CD4-positive, alpha-beta T cell treated with Interferon gamma for 1 hour (primary cell): ENCODE measurements around the gene TERC.

Experiments
- DNase-seq: peaks from one replicate; pipeline ENCODE4 v3.0.0-alpha.2; 2020

Gene TERC

GRCh38 chr3:169764882-169765612 is at the start of gene TERC:
Gene TERC, minus strand, starts transcription at chr3:169765060.
- peak; percentile 95 for DNase-seq

GRCh38 chr3:169813757-169814517 is 49.1 kb upstream of the TERC start:
- DNase-seq = peak; percentile 84

GRCh38 chr3:169813278-169813677 is 48.4 kb upstream of the TERC start:
- DNase-seq = no peak

- DNase-seq = peak; percentile 69
Observed at GRCh38 chr3:169812332-169813235, 47.7 kb upstream of the TERC start, which contains the start of the genes LRRC34 and LRRIQ4. Gene LRRC34, minus strand, starts transcription at chr3:169812904. Its CDS starts 356 bp downstream, at chr3:169812548. Gene LRRIQ4, plus strand, starts transcription at chr3:169812870. Its CDS starts 9,052 bp downstream, at chr3:169821922.

GRCh38 chr3:169811631-169812331 is 46.9 kb upstream of the TERC start:
- no peak for DNase-seq

GRCh38 chr3:169809230-169809795 is 44.5 kb upstream of the TERC start:
- no peak for DNase-seq

- DNase-seq = no peak
Observed at GRCh38 chr3:169804681-169805080, 39.8 kb upstream of the TERC start.

GRCh38 chr3:169792359-169792758 is 27.5 kb upstream of the TERC start:
- no peak for DNase-seq

DNA sequence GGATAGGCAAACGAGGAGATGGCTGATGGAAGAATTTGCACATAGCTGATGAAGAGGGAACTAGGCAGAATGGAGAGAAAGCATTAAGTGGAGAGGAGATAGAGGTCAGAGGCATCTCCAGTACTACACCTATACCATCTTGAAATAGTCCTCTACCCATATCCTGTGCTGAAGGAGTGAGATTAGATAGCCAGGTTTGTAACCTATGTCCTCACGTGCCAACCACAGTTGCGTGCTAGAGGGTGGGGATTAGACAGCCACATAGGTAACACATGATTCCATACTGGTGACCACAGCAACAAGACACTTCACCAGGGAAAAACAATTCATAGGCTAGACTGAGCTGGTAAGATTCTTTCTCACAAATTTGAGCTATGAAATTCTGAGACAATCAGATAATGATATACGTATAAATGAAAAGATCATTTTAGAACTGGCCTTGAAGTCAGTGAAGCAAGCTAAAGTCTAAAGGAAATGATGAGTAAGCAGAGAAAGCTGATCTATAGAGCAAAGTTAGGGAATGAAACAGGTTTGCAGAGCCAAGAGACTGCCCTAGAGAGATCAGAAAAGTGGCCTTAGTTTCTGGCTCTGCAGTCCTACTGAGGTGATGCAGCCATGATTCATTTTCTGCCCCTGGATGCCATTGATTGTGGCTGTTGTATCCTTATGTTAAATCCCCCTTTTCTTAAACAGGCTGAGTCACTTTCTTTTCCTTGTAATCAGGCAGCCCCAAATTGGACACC is 26.0 kb upstream of the TERC start:
- no peak for DNase-seq

DNA sequence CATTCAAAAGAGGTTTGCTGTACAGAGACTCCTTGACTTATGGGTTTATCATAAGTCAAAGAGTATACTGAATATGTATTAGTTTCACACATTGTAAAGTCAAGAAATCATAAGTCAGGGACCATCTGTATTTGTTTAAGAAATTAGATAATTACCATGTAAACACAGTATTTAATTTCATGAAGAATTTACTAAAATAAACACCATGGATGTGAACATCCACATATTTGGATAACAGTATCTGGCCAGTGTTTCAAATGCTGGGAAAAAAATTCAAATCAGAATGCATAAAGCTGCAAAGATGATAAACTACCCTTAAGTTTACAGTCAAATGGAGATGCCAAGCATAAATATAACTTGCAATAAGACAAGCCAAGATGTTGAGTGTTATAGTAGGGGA is 25.4 kb upstream of the TERC start:
- no peak for DNase-seq

- no peak for DNase-seq
Observed at GRCh38 chr3:169787791-169788190, 22.9 kb upstream of the TERC start.

DNA sequence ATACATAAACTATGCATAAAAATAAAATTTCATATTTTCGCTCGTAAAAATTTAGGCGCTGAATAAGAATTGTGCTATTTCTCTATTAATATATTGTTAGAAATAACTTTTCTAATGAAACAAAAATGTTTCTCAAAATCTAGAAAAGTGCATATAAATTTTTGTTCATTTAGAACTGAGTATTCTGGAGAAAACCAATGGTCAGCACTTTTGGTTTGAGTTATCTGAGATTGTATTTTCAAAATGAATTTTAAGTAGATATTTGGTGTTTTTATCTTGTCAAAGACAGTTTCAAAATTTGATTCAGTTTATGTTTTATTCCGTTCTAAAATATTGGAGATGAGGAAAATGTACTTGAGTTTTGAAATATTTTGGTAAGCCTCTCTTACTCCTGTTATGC is 22.3 kb upstream of the TERC start:
- DNase-seq = no peak

DNA sequence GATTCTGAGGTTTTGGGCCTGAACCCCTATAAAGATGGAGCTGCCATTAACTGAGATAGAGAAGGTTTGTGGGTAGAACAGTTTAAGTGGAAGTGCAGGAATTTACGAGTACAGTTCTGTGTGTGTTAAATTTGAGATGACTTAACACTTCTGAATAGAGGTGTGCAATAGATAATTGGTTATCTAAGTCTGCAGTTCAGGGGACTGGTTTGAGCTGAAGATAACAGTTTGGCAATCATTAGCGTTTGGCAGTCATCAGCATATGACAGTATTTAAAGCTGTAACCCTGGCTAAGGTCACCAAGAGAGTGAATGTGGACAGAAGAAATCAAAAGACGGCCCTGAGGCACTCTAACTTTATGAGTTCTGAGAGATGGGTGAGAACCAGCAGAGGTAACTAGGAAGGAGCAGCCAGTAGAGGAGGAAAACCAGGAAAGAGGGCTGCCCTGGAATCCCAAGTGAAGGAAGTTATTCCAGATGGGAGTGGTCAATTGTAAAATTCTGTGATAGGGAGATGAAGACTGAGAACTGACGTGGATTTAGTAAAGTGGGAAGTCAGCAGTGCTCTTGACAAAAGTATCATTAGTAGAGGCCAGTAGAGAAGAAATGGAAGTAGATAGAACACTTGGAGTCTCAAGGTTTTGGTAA is 16.5 kb upstream of the TERC start:
- no peak for DNase-seq

- DNase-seq = no peak
Observed at GRCh38 chr3:169780742-169781141, 15.9 kb upstream of the TERC start.

DNA sequence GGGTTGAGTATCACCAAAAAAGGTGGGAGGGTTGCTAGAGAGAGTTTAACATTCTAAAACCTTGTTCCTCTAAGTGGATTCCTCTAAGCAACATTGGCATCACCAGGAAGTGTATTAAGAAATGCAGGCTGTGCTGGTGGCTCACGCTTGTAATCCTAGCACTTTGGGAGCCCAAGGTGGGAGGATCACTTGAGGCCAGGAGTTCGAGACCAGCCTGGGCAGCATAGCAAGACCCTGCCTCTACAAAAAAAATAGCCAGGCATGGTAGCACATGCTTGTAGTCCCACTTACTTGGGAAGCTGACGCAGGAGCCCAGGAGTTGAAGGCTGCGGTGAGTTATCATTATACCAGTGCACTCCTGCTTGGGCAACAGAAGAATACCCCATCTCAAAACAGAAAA is 13.0 kb upstream of the TERC start:
- DNase-seq = no peak

DNA sequence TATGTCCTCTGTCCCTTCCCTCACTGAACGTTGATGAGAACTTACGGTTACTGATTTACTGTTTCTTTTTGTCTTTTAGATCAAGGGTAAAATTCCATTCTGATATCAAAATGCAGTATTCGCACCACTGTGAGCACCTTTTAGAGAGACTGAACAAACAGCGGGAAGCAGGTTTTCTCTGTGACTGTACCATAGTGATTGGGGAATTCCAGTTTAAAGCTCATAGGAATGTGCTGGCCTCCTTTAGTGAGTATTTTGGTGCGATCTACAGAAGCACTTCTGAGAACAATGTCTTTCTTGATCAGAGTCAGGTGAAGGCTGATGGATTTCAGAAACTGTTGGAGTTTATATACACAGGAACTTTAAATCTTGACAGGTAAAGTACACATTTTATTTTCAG is 9.3 kb upstream of the TERC start:
- no peak for DNase-seq

DNA sequence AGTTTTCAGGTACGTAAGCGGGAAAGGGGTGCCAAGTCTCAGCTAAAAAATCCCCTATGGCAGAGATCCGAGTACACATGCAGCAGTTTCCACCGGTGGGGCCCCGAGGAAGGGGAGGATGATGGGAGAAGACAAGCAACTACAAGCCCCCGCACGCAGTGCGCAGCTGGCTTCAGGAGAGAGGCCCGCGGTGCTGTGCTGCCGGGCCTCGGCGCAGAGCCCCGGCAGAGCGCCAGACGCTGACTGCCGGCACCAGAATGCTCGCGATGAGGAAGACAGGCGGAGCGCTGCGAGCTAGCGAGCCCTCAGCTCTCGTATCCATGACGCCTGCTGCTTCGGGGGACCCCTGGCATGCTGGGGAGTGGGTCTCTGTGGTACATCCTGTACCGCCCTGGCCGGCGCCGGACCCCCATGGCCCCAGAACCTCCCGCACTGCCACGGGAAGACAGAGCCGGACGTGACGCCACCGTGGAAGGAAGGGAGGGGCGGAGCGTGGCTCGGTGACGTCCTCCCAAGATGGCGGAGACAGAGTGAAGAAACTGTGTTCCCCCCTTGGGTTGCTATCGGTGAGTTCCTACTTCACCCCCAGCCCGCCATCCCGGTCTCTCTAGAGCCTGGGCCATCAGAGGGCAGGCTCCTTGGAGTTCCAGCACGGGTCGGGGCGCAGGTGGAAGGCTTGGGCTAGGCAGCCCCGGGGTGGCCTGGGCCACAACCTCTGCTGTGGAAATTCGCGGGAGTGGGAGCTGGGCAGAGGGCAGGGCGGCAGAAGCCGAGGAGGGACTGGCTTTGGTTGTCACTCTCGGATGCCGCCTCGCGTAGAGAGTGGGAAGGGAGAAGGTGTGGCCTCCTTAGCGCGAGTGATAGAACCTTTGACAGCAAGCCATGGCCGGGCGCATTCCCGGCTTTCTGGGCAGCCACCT is 8.3 kb upstream of the TERC start, which contains the start of gene MYNN:
TSS of gene MYNN (plus strand) at position 500 of the 920 bp plus-strand sequence. CDS start 900 bp downstream, outside the sequence.
- DNase-seq = peak; percentile 90

- DNase-seq = no peak
Observed at GRCh38 chr3:169772305-169772896, 7.5 kb upstream of the TERC start.
